Measurements from ENCODE around the gene PHLDB3.

The PHLDB3 gene

DNA sequence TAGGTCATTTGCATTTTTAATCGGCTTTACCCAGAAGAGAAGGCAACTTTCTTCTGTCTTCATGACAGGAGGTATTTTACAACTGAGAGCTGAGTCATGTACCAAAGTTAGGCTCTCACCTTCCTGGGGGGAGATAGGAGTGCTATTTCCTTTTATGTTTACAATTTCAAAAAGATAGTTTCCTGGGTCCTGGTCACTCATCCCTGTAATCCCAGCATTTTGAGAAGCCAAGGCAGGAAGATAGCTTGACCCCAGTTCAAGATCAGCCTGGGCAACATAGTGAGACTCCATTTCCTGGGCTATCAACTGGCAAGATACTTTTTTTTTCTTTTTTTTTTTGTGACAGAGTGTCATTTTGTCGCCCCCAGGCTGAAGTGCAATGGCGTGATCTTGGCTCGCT lies 46.7 kb downstream of the PHLDB3 start:
- Histone ChIP-seq H2AFZ (ENCODE audit: low read length) (no peak overlapping the region), H3K4me1 (ENCODE audit: insufficient read depth, low read length, poor library complexity, severe bottlenecking) (peaks cover 1% of the 10 kb centered on the region), H3K9me3 (ENCODE audit: insufficient read depth, low read depth, low read length) (no peaks in the 10 kb centered on the region), H3K9me2 (replicated peaks; ENCODE audit: low read depth, low read length) (no peaks in the 10 kb centered on the region), H3F3A (ENCODE audit: low read depth) (no peaks in the 10 kb centered on the region), H3K36me3 (ENCODE audit: insufficient read depth, low read length) (no peaks in the 10 kb centered on the region), H4K20me1 (ENCODE audit: insufficient read depth, low read length, poor library complexity, severe bottlenecking) (no peaks in the 10 kb centered on the region), H3K27me3 (ENCODE audit: insufficient read depth, low read length, poor library complexity, severe bottlenecking) (no peaks in the 10 kb centered on the region), H3K4me3 (ENCODE audit: low read length, poor library complexity, severe bottlenecking) (no peak overlapping the region), H3K79me2 (ENCODE audit: insufficient read depth, low read length) (no peaks in the 10 kb centered on the region), H3K4me2 (ENCODE audit: low read depth, low read length, poor library complexity, severe bottlenecking) (no peak overlapping the region), H3K9ac (ENCODE audit: low read depth, low read length, poor library complexity, severe bottlenecking) (no peak overlapping the region)
- no peak for TF ChIP-seq EZH2phosphoT487 (IDR thresholded peaks at IDR 0.05; ENCODE audit: borderline replicate concordance)
- TF ChIP-seq, protein P1, sequence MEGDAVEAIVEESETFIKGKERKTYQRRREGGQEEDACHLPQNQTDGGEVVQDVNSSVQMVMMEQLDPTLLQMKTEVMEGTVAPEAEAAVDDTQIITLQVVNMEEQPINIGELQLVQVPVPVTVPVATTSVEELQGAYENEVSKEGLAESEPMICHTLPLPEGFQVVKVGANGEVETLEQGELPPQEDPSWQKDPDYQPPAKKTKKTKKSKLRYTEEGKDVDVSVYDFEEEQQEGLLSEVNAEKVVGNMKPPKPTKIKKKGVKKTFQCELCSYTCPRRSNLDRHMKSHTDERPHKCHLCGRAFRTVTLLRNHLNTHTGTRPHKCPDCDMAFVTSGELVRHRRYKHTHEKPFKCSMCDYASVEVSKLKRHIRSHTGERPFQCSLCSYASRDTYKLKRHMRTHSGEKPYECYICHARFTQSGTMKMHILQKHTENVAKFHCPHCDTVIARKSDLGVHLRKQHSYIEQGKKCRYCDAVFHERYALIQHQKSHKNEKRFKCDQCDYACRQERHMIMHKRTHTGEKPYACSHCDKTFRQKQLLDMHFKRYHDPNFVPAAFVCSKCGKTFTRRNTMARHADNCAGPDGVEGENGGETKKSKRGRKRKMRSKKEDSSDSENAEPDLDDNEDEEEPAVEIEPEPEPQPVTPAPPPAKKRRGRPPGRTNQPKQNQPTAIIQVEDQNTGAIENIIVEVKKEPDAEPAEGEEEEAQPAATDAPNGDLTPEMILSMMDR (conservative IDR thresholded peaks at IDR 0.05; ENCODE audit: low read length) = no peak

DNA sequence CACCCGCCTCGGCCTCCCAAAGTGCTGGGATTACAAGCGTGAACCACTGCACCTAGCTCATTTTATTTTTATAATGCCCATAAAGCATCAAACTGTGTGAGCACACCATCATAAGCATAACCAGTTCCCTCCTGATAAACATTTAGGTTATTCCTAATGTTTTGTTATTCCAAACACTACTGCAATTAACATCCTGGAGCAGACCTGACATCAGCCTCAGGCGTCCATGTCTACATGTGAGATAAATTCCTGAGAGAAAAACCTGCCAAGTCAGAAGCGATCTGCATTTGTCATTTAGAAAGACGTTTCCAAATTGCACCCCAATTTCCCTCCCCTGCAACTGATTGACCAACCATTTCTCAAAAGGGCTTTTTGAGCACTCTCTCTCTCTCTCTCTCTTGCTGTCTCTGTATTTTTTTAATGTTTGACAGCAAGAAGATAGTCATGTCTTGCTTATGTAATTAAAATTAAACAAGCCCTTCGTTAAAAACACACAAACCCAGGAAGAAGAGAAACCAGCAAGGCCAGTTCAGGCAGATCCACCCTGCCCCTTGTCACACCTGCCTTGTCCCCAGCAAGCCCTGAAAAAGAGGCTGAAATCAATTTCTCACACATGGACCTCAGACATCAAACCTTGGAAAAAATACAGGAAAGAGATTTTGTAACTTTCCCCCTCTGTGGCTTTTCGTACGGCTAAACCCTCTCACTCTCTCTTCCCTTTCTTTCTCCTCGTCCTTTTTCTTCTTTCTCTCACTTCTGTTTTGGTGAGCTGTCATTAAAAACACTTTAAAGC lies 49.0 kb downstream of the PHLDB3 start:
- no peaks in the 10 kb centered on the region for H3K27me3 ChIP-seq (ENCODE audit: insufficient read depth, low read length, poor library complexity, severe bottlenecking)
- H3K9me3 ChIP-seq (ENCODE audit: insufficient read depth, low read depth, low read length) = no peaks in the 10 kb centered on the region
- no peak overlapping the region for H3K4me3 ChIP-seq (ENCODE audit: low read length, poor library complexity, severe bottlenecking)
- no peak for TF ChIP-seq EZH2phosphoT487 (IDR thresholded peaks at IDR 0.05; ENCODE audit: borderline replicate concordance)
- TF ChIP-seq, protein P1 (conservative IDR thresholded peaks at IDR 0.05; ENCODE audit: low read length) = no peak
- H3F3A ChIP-seq (ENCODE audit: low read depth) = no peaks in the 10 kb centered on the region
- no peaks in the 10 kb centered on the region for H3K4me1 ChIP-seq (ENCODE audit: insufficient read depth, low read length, poor library complexity, severe bottlenecking)
- H3K9me2 ChIP-seq (replicated peaks; ENCODE audit: low read depth, low read length) = no peaks in the 10 kb centered on the region
- H2AFZ ChIP-seq (ENCODE audit: low read length) = 0 out of 2 replicates have a peak overlapping the region, but pooled peaks have one; percentile 33
- no peaks in the 10 kb centered on the region for H3K79me2 ChIP-seq (ENCODE audit: insufficient read depth, low read length)
- H4K20me1 ChIP-seq (ENCODE audit: insufficient read depth, low read length, poor library complexity, severe bottlenecking) = no peaks in the 10 kb centered on the region
- H3K4me2 ChIP-seq (ENCODE audit: low read depth, low read length, poor library complexity, severe bottlenecking) = no peak overlapping the region
- H3K36me3 ChIP-seq (ENCODE audit: insufficient read depth, low read length) = no peaks in the 10 kb centered on the region
- no peak overlapping the region for H3K9ac ChIP-seq (ENCODE audit: low read depth, low read length, poor library complexity, severe bottlenecking)

DNA sequence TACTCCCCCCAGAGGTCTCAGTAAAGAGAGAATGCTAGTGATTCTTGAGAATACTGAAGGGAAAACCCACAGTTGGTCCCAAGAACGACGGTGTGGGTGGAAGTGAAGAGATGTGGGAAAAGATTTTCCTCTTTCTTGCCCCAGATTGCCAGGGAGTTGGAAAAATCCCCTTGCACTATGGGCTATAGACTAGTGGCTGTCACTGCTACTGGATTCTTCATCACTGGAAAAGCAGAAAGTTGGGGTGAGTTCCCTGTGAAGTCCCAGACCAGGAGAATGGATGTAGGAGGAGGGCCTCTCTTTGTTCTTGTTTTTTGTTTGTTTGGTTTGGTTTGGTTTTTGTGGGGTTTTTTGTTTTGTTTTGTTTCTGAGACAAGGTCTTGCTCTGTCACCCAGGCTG lies 50.5 kb downstream of the PHLDB3 start:
- no peaks in the 10 kb centered on the region for H3K9me2 ChIP-seq (replicated peaks; ENCODE audit: low read depth, low read length)
- H3F3A ChIP-seq (ENCODE audit: low read depth) = no peaks in the 10 kb centered on the region
- TF ChIP-seq EZH2phosphoT487 (IDR thresholded peaks at IDR 0.05; ENCODE audit: borderline replicate concordance) = no peak
- TF ChIP-seq, protein P1 (conservative IDR thresholded peaks at IDR 0.05; ENCODE audit: low read length) = no peak
- no peaks in the 10 kb centered on the region for H3K79me2 ChIP-seq (ENCODE audit: insufficient read depth, low read length)
- no peaks in the 10 kb centered on the region for H4K20me1 ChIP-seq (ENCODE audit: insufficient read depth, low read length, poor library complexity, severe bottlenecking)
- no peaks in the 10 kb centered on the region for H3K27me3 ChIP-seq (ENCODE audit: insufficient read depth, low read length, poor library complexity, severe bottlenecking)
- no peak overlapping the region for H2AFZ ChIP-seq (ENCODE audit: low read length)
- no peak overlapping the region for H3K4me3 ChIP-seq (ENCODE audit: low read length, poor library complexity, severe bottlenecking)
- no peaks in the 10 kb centered on the region for H3K36me3 ChIP-seq (ENCODE audit: insufficient read depth, low read length)
- no peaks in the 10 kb centered on the region for H3K9me3 ChIP-seq (ENCODE audit: insufficient read depth, low read depth, low read length)
- no peaks in the 10 kb centered on the region for H3K4me1 ChIP-seq (ENCODE audit: insufficient read depth, low read length, poor library complexity, severe bottlenecking)
- no peak overlapping the region for H3K4me2 ChIP-seq (ENCODE audit: low read depth, low read length, poor library complexity, severe bottlenecking)
- H3K9ac ChIP-seq (ENCODE audit: low read depth, low read length, poor library complexity, severe bottlenecking) = no peak overlapping the region

Measured in Loucy (cell line).